ENCODE data around the gene MED22.

DNA sequence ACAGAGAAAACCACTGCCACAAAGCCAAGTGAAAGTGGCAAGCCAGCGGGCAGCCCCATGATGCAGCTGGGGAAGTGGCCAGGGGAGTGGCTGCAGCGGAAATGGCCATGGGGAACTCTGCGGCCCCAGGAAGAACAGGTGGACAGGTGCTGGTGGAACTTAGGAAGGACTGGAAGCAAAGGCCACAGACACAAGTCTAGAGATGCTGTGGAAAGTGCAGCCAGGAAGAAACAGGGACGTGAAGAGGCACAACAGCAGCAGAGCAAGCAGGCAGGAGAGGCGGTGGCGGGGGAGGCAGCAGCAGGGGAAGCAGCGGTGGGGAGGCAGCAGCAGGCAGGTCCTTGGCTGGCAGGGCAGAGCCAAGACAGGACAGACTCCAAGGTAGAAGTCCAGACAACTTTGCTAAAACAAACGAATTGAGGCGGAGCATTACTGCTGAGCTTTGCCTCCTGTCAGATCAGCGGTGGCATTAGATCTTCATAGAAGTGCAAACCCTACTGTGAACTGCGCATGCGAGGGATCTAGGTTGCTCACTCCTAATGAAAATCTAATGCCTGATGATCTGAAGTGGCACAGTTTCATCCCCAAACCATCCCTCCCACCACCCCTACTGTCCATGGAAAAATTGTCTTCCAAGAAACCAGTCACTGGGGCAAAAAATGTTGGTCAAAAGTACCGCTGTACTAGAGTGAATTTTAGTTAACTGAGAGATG is 23.8 kb downstream of the MED22 start:
- TF ChIP-seq GATA2 (IDR thresholded peaks at IDR 0.05; ENCODE audit: low read depth, low read length): no peak
- no peak for TF ChIP-seq GATA3 (IDR thresholded peaks at IDR 0.05; ENCODE audit: low read depth, low read length)

Data from SH-SY5Y (cell line).